ENCODE results near the gene SPATA7.

The SPATA7 gene

DNA sequence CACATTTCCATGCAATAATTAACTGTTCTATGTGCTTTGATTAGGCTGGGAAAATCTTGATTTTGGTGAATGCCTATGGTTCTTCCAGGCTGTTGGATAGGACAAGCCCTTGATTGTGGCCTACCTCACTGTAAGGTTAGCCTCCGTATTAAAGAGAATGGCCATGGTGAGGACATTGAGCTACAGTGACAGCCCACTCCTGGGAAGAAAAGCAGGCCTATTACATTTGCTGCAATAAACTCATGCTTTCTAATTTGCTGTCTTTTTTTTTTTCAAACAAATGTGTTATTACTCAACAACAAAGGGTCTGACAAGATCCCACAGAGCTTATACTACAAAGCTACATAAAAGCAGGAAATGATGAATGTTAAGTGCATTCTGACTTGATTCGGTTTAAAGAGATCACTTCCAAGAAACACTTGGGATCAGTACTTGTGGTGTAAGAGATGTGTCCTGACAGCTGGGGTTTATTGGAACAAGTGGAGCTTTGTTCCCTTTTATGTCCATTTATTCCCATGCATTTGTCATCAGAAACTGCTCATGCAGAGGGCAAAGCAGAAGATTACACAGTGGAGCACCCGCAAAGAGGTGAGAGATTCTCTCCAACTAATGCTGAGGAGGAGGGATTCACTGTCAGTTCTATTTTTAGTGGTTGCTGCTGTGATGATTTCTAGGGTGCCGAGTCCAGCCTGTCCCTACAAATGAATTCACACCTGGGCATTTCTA lies 33.3 kb upstream of the SPATA7 start:
- TF ChIP-seq, protein P1, sequence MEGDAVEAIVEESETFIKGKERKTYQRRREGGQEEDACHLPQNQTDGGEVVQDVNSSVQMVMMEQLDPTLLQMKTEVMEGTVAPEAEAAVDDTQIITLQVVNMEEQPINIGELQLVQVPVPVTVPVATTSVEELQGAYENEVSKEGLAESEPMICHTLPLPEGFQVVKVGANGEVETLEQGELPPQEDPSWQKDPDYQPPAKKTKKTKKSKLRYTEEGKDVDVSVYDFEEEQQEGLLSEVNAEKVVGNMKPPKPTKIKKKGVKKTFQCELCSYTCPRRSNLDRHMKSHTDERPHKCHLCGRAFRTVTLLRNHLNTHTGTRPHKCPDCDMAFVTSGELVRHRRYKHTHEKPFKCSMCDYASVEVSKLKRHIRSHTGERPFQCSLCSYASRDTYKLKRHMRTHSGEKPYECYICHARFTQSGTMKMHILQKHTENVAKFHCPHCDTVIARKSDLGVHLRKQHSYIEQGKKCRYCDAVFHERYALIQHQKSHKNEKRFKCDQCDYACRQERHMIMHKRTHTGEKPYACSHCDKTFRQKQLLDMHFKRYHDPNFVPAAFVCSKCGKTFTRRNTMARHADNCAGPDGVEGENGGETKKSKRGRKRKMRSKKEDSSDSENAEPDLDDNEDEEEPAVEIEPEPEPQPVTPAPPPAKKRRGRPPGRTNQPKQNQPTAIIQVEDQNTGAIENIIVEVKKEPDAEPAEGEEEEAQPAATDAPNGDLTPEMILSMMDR (IDR thresholded peaks at IDR 0.05; ENCODE audit: extremely low read depth, insufficient read depth, missing control alignments) = no peak
- in situ Hi-C loops (cut with MboI; ENCODE audit: low pct_unique_long_range_greater_than_20kb, low sequenced_read_pairs, unreplicated experiment) = no loop called here
- no peak for DNase-seq (ENCODE audit: low spot score)

DNA sequence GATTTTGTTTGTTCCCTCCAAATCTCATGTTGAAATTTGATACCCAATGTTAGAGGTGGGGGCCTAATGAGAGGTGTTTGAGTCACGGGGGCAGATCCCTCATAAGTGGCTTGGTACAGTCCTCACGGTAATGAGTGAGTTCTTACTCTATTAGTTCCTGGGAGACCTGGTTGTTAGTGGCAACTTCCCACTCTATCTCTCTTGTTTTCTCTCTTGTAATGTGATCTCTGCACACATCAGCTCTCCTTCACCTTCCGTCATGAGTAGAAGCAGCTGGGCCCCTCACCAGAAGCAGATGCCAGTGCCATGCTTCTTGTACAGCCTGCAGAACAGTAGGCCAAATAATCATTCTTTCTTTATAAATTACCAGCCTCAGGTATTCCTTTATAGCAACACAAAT lies 32.8 kb upstream of the SPATA7 start:
- TF ChIP-seq, protein P1 (IDR thresholded peaks at IDR 0.05; ENCODE audit: extremely low read depth, insufficient read depth, missing control alignments) = no peak
- no peak for DNase-seq (ENCODE audit: low spot score)
- in situ Hi-C loops (cut with MboI; ENCODE audit: low pct_unique_long_range_greater_than_20kb, low sequenced_read_pairs, unreplicated experiment) = no loop called here

DNA sequence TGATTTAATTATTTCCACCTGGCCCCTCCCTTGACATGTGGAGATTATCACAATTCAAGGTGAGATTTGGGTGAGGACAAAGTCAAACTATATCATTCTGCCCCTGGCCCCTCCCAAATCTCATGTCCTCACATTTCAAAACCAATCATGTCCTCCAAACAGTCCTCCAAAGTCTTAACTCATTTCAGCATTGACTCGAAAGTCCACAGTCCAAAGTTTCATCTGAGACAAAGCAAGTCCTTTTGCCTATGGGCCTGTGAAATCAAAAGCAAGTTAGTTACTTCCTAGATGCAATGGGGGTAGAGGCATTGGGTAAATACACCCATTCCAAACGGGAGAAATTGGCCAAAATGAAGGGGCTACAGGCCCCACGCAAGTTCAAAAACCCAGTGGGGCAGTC lies 31.1 kb upstream of the SPATA7 start:
- in situ Hi-C loops (cut with MboI; ENCODE audit: low pct_unique_long_range_greater_than_20kb, low sequenced_read_pairs, unreplicated experiment) = no loop called here
- no peak for DNase-seq (ENCODE audit: low spot score)
- TF ChIP-seq, protein P1 (IDR thresholded peaks at IDR 0.05; ENCODE audit: extremely low read depth, insufficient read depth, missing control alignments) = no peak

DNA sequence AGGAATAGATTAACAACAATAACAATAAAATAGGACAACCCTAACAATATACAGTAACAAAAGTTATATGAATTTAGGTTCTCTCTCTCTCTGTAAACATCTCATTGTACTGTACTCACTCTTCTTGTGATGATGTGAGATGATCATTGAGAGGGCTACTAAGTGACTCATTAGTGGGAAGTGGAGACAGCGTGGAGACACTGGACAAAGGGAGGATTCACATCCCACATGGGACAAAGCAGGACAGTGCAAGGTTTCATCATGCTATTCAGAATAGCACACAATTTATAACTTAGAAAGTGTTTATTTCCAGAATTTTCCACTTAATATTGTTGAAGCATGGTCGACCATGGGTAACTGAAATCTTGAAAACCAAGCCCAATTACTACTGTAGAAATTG lies 26.0 kb upstream of the SPATA7 start:
- in situ Hi-C loops (cut with MboI; ENCODE audit: low pct_unique_long_range_greater_than_20kb, low sequenced_read_pairs, unreplicated experiment) = no loop called here
- no peak for DNase-seq (ENCODE audit: low spot score)
- TF ChIP-seq, protein P1 (IDR thresholded peaks at IDR 0.05; ENCODE audit: extremely low read depth, insufficient read depth, missing control alignments) = no peak

DNA sequence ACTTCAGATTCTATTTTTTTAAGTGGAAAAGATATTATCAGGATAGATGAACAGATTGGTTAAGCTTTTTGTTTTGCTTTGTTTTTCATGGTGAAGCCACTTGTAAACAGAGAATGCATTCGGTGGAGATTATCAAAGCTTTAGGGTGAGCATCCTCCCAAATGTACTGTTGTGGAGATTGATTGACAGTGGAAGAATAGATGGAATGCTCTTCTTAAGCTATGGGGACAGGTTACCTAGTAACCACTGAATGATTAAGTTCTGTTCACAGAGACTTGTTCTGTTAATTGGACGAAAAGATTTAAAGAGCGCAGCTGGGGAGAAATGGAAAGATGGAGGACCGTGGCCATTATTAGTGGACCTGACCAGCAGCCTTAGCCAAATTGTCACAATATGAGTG lies 21.8 kb upstream of the SPATA7 start:
- no peak for DNase-seq (ENCODE audit: low spot score)
- in situ Hi-C loops (cut with MboI; ENCODE audit: low pct_unique_long_range_greater_than_20kb, low sequenced_read_pairs, unreplicated experiment) = no loop called here
- TF ChIP-seq, protein P1 (IDR thresholded peaks at IDR 0.05; ENCODE audit: extremely low read depth, insufficient read depth, missing control alignments) = no peak

DNA sequence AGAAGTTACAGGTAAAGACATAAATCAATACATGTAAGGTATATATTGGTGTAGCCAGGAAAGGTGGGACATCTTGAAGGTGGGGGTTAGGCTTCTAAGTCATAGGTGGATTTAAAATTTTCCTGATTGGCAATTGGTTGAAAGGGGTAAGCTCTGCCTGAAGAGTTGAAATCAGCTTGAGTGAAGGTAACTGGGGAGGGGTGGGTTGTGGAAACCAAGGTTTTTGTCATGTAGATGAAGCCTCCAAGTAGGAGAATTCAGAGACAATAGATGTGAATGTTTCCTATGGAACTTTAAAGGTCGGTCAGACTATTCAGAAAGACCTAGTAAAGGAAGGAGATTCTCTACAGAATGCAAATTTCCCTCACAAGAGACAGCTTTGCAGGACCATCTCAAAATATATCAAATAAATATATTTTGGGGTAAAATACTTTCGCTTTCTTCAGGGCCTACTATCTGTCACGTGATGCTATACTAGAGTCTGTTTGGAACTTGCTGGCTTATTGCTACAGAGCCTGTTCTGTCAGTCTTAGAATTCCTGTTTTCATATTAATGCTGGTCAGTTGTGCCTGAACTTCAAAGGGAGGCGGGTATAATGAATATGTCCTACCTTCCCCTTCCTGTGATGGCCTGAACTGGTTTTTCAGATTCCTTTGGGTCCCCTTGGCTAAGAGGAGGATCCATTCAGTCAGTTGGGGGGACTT lies 20.6 kb upstream of the SPATA7 start:
- in situ Hi-C loops (cut with MboI; ENCODE audit: low pct_unique_long_range_greater_than_20kb, low sequenced_read_pairs, unreplicated experiment) = no loop called here
- no peak for DNase-seq (ENCODE audit: low spot score)

More for the DNA sequence above, 20.6 kb upstream of the SPATA7 start:
- TF ChIP-seq, protein P1 (IDR thresholded peaks at IDR 0.05; ENCODE audit: extremely low read depth, insufficient read depth, missing control alignments) = no peak

Measured in GM13977 (cell line).